Gastrocnemius medialis (tissue), 4 donors: ENCODE data around the gene MLF1.

ENCODE experiments used
- CTCF ChIP-seq, 5 experiments: fragments of 450-650 bp in 3 of 5; fragments of 200-600 bp in 2 of 5; sonication (generic) in 2 of 5; IDR thresholded peaks in 4 of 5; conservative IDR thresholded peaks in 1 of 5; 1 replicate in 4 of 5; 2 replicates in 1 of 5; pipeline ENCODE4 v1.5.1; 2016 to 2019; ENCODE audit warnings: antibody characterized with exemption in 5 of 5, mild to moderate bottlenecking in 3 of 5, moderate library complexity in 3 of 5
- POLR2A ChIP-seq, 2 donors: fragments of 450-650 bp; IDR thresholded peaks; one replicate each; pipeline ENCODE4 v1.6.1; 2017; ENCODE audit warnings: antibody characterized with exemption in 2 of 2, mild to moderate bottlenecking in 2 of 2, moderate library complexity in 2 of 2

GRCh38 chr3:158522221-158523136, 48.5 kb upstream of the MLF1 start:
- TF ChIP-seq POLR2A (IDR thresholded peaks at IDR 0.05): no peak
- no peak for TF ChIP-seq CTCF (IDR thresholded peaks at IDR 0.05 in 4 of 5, conservative IDR thresholded peaks at IDR 0.05 in 1 of 5)
